ENCODE measurements around the gene PLCB1.

Gene PLCB1

GRCh38 chr20:8709627-8710026, 577.6 kb downstream of the PLCB1 start:
- no peak overlapping the region for H3K4me3 ChIP-seq (replicated peaks; ENCODE audit: low read depth, low read length)
- DNase-seq (ENCODE audit: low read depth) = peak; percentile 51
- TF ChIP-seq CTCF (IDR thresholded peaks at IDR 0.05; ENCODE audit: low read length, missing control alignments) = no peak

- DNase-seq (ENCODE audit: low read depth) = peak; percentile 49
- TF ChIP-seq CTCF (IDR thresholded peaks at IDR 0.05; ENCODE audit: low read length, missing control alignments) = no peak
- H3K4me3 ChIP-seq (replicated peaks; ENCODE audit: low read depth, low read length) = no peak overlapping the region
These were observed 579.4 kb downstream of the PLCB1 start for GRCh38 chr20:8711501-8711900.

- H3K4me3 ChIP-seq (replicated peaks; ENCODE audit: low read depth, low read length) = no peak overlapping the region
- no peak for DNase-seq (ENCODE audit: low read depth)
- no peak for TF ChIP-seq CTCF (IDR thresholded peaks at IDR 0.05; ENCODE audit: low read length, missing control alignments)
These were observed 582.1 kb downstream of the PLCB1 start for GRCh38 chr20:8714206-8714605.

GRCh38 chr20:8718279-8718678, 586.2 kb downstream of the PLCB1 start:
- no peak for TF ChIP-seq CTCF (IDR thresholded peaks at IDR 0.05; ENCODE audit: low read length, missing control alignments)
- H3K4me3 ChIP-seq (replicated peaks; ENCODE audit: low read depth, low read length) = no peak overlapping the region
- no peak for DNase-seq (ENCODE audit: low read depth)

GRCh38 chr20:8720089-8720488, 588.0 kb downstream of the PLCB1 start:
- no peak overlapping the region for H3K4me3 ChIP-seq (replicated peaks; ENCODE audit: low read depth, low read length)
- peak; percentile 40 for DNase-seq (ENCODE audit: low read depth)
- no peak for TF ChIP-seq CTCF (IDR thresholded peaks at IDR 0.05; ENCODE audit: low read length, missing control alignments)

- peak; percentile 81 for DNase-seq (ENCODE audit: low read depth)
- TF ChIP-seq CTCF (IDR thresholded peaks at IDR 0.05; ENCODE audit: low read length, missing control alignments) = peak; percentile 80
- no peak overlapping the region for H3K4me3 ChIP-seq (replicated peaks; ENCODE audit: low read depth, low read length)
These were observed 589.0 kb downstream of the PLCB1 start for GRCh38 chr20:8721098-8721497.

- no peak overlapping the region for H3K4me3 ChIP-seq (replicated peaks; ENCODE audit: low read depth, low read length)
- DNase-seq (ENCODE audit: low read depth) = peak; percentile 87
- peak; percentile 83 for TF ChIP-seq CTCF (IDR thresholded peaks at IDR 0.05; ENCODE audit: low read length, missing control alignments)
These were observed 590.3 kb downstream of the PLCB1 start for GRCh38 chr20:8722277-8722928.

Measured in fibroblast of pulmonary artery (primary cell).